ENCODE measurements around the gene POGLUT3. TPM values are rescaled to one million over a fixed set of nuclear protein-coding genes. Genes with fewer than 3 reads are reported as not detected.

Gene POGLUT3, protein sequence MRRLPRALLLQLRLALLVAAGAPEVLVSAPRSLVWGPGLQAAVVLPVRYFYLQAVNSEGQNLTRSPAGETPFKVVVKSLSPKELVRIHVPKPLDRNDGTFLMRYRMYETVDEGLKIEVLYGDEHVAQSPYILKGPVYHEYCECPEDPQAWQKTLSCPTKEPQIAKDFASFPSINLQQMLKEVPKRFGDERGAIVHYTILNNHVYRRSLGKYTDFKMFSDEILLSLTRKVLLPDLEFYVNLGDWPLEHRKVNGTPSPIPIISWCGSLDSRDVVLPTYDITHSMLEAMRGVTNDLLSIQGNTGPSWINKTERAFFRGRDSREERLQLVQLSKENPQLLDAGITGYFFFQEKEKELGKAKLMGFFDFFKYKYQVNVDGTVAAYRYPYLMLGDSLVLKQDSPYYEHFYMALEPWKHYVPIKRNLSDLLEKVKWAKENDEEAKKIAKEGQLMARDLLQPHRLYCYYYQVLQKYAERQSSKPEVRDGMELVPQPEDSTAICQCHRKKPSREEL
- total RNA-seq, result 10 to 100 TPM; 17.4 to 18.5 TPM

- H3K27me3 Mint-ChIP-seq, result no peaks in the 10 kb centered on the region
- DNase-seq, result peak; percentile 55
- peak within 1 kb of the TSS; percentile 100 for H3K27ac Mint-ChIP-seq
- no peaks in the 10 kb centered on the region for H3K9me3 Mint-ChIP-seq
- peaks cover 34% of the 10 kb centered on the region for H3K4me1 Mint-ChIP-seq
- H3K36me3 Mint-ChIP-seq (ENCODE audit: low read depth), result peaks cover 16% of the 10 kb centered on the region
- peak within 1 kb of the TSS; percentile 97 for H3K4me3 Mint-ChIP-seq
- ChIA-PET CTCF (interaction anchor here (1.7 kb wide), 1 partner anchor 8 kb away, joined by 3 read pairs; no protein-coding TSS in a partner anchor), POLR2A (interaction anchor here (0.6 kb wide), 1 partner anchor 18 kb away, joined by 3 read pairs; no protein-coding TSS in a partner anchor)
Observed at GRCh38 chr11:108498046-108498815, at the start of gene POGLUT3. Gene POGLUT3 (minus strand): TSS chr11:108498384. CDS start chr11:108498366, 18 bp downstream.

- Mint-ChIP-seq H3K27me3 (no peaks in the 10 kb centered on the region), H3K4me1 (no peaks in the 10 kb centered on the region), H3K36me3 (ENCODE audit: low read depth) (no peaks in the 10 kb centered on the region), H3K27ac (no peak overlapping the region), H3K4me3 (no peak overlapping the region), H3K9me3 (no peaks in the 10 kb centered on the region)
- DNase-seq, result no peak
- POLR2A ChIA-PET, result no interaction called here
- CTCF ChIA-PET, result interaction anchor here (0.6 to 1.3 kb wide), 3 partner anchors 11 to 33 kb away, joined by 3 to 4 read pairs (median 3); no protein-coding TSS in a partner anchor
Observed at GRCh38 chr11:108545909-108546501, 47.8 kb upstream of the POGLUT3 start.

- no peak overlapping the region for H3K27ac Mint-ChIP-seq
- POLR2A ChIA-PET, result no interaction called here
- H3K4me3 Mint-ChIP-seq, result no peak overlapping the region
- H3K4me1 Mint-ChIP-seq, result no peaks in the 10 kb centered on the region
- no peaks in the 10 kb centered on the region for H3K9me3 Mint-ChIP-seq
- H3K36me3 Mint-ChIP-seq (ENCODE audit: low read depth), result no peaks in the 10 kb centered on the region
- no peak for DNase-seq
- H3K27me3 Mint-ChIP-seq, result no peaks in the 10 kb centered on the region
- CTCF ChIA-PET, result interaction anchor here (0.6 kb wide), 1 partner anchor 142 kb away, joined by 3 read pairs; no protein-coding TSS in a partner anchor
Observed at GRCh38 chr11:108543316-108543964, 45.3 kb upstream of the POGLUT3 start.

- ChIA-PET POLR2A (no interaction called here), CTCF (no interaction called here)
- Mint-ChIP-seq H3K36me3 (ENCODE audit: low read depth) (no peaks in the 10 kb centered on the region), H3K4me1 (no peaks in the 10 kb centered on the region), H3K27ac (no peak overlapping the region), H3K4me3 (no peak overlapping the region), H3K9me3 (no peaks in the 10 kb centered on the region), H3K27me3 (no peaks in the 10 kb centered on the region)
- no peak for DNase-seq
Observed at GRCh38 chr11:108541531-108541930, 43.3 kb upstream of the POGLUT3 start.

- H3K27ac Mint-ChIP-seq, result no peak overlapping the region
- no peaks in the 10 kb centered on the region for H3K36me3 Mint-ChIP-seq (ENCODE audit: low read depth)
- no peaks in the 10 kb centered on the region for H3K27me3 Mint-ChIP-seq
- no peak overlapping the region for H3K4me3 Mint-ChIP-seq
- no peaks in the 10 kb centered on the region for H3K4me1 Mint-ChIP-seq
- ChIA-PET POLR2A (no interaction called here), CTCF (no interaction called here)
- DNase-seq, result no peak
- H3K9me3 Mint-ChIP-seq, result no peaks in the 10 kb centered on the region
Observed at GRCh38 chr11:108538502-108538901, 40.3 kb upstream of the POGLUT3 start.

GRCh38 chr11:108538022-108538424 lies 39.8 kb upstream of the POGLUT3 start:
- Mint-ChIP-seq H3K4me1 (no peaks in the 10 kb centered on the region), H3K36me3 (ENCODE audit: low read depth) (no peaks in the 10 kb centered on the region), H3K4me3 (no peak overlapping the region), H3K9me3 (no peaks in the 10 kb centered on the region), H3K27me3 (no peaks in the 10 kb centered on the region), H3K27ac (no peak overlapping the region)
- ChIA-PET POLR2A (interaction anchor here (0.7 kb wide), 1 partner anchor 34 kb away, joined by 3 read pairs; no protein-coding TSS in a partner anchor), CTCF (no interaction called here)
- no peak for DNase-seq

GRCh38 chr11:108536783-108537182 lies 38.6 kb upstream of the POGLUT3 start:
- H3K27me3 Mint-ChIP-seq, result no peaks in the 10 kb centered on the region
- no peak overlapping the region for H3K4me3 Mint-ChIP-seq
- DNase-seq, result no peak
- H3K27ac Mint-ChIP-seq, result no peak overlapping the region
- POLR2A ChIA-PET, result no interaction called here
- no peaks in the 10 kb centered on the region for H3K9me3 Mint-ChIP-seq
- CTCF ChIA-PET, result interaction anchor here (0.6 kb wide), 1 partner anchor 98 kb away, joined by 3 read pairs; no protein-coding TSS in a partner anchor
- H3K4me1 Mint-ChIP-seq, result no peaks in the 10 kb centered on the region
- no peaks in the 10 kb centered on the region for H3K36me3 Mint-ChIP-seq (ENCODE audit: low read depth)

GRCh38 chr11:108535384-108535955 lies 37.3 kb upstream of the POGLUT3 start:
- H3K4me3 Mint-ChIP-seq, result no peak overlapping the region
- no peaks in the 10 kb centered on the region for H3K9me3 Mint-ChIP-seq
- no peaks in the 10 kb centered on the region for H3K4me1 Mint-ChIP-seq
- ChIA-PET CTCF (interaction anchor here (0.9 kb wide), 2 partner anchors 11 to 65 kb away, joined by 3 to 5 read pairs; no protein-coding TSS in a partner anchor), POLR2A (no interaction called here)
- H3K27me3 Mint-ChIP-seq, result no peaks in the 10 kb centered on the region
- H3K27ac Mint-ChIP-seq, result no peak overlapping the region
- H3K36me3 Mint-ChIP-seq (ENCODE audit: low read depth), result no peaks in the 10 kb centered on the region
- DNase-seq, result no peak

DNA sequence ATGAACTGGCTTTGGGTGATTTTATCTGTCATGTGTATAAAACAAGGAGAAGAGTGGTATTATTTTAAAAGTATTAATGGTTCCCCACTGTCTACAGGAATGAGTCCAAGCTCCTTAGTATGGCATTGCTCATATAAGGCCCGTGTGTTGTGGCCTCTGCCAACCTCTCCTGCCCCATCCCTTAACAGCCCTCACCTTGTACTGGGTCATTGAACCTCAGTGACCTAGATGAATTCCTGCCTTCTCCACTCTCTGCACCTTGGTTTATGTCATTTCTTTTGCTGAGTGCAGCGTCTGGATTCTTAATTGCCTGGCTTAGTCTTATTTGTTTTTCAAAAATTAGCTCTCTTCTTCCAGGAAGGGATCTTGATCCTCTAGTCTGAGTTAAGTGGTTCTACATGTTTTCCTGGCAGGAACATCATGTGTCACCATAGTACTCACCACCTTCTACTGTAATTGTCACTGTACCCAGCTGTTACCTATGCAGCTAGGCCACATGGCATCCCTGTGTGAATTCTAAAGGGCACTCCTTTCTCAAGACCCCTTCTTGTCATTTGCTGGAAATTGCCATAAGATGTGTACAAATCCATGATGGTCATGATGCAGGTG lies 36.2 kb upstream of the POGLUT3 start:
- ChIA-PET CTCF (interaction anchor here (0.6 to 0.9 kb wide), 2 partner anchors 12 to 526 kb away, joined by 3 read pairs; partner anchors contain the start of gene CUL5), POLR2A (no interaction called here)
- no peak for DNase-seq
- H3K4me1 Mint-ChIP-seq, result no peaks in the 10 kb centered on the region
- no peaks in the 10 kb centered on the region for H3K36me3 Mint-ChIP-seq (ENCODE audit: low read depth)
- H3K27ac Mint-ChIP-seq, result no peak overlapping the region
- no peak overlapping the region for H3K4me3 Mint-ChIP-seq
- no peaks in the 10 kb centered on the region for H3K27me3 Mint-ChIP-seq
- no peaks in the 10 kb centered on the region for H3K9me3 Mint-ChIP-seq

DNA sequence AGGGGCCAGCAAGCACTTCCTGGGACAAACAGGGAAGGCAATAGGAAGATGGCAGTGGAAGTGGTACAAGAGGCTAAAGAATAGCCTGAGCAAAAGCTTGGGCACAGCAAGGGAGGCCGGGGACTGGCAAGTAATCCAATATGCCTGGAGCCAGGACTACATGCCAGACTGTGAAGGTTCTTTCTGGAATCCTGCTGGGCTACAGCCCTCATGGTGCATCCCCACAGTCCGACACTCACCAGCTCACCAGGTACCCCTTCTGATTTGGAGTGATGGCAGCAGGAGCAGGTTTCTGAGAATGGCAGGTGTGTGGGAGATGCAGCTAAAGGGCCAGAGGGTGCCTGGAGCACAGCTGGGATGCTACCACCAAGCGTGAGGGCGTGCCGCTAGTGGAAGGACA lies 32.2 kb upstream of the POGLUT3 start:
- Mint-ChIP-seq H3K36me3 (ENCODE audit: low read depth) (no peaks in the 10 kb centered on the region), H3K4me1 (no peaks in the 10 kb centered on the region), H3K4me3 (no peak overlapping the region), H3K27me3 (no peaks in the 10 kb centered on the region), H3K27ac (no peak overlapping the region), H3K9me3 (no peaks in the 10 kb centered on the region)
- POLR2A ChIA-PET, result no interaction called here
- CTCF ChIA-PET, result no interaction called here
- DNase-seq, result no peak

DNA sequence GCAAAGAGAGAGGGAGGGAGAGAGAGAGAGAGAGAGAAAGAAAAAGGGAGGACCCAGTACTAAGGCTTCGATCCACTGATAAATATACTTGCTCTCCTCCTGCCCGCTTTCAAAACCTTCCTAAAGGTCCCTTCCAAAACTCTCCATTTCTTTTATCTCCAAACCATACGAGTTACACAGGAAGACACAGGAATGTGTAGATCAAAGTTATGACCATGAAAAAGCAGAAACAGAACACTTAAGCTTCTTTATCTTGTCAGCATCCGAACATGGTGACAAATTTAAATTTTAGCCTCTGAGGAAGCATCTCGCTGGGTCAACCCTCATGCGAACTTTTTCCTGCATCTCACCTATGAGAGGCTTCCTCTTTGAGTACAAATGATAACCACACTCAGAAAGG lies 29.2 kb upstream of the POGLUT3 start:
- Mint-ChIP-seq H3K9me3 (no peaks in the 10 kb centered on the region), H3K27me3 (no peaks in the 10 kb centered on the region), H3K27ac (no peak overlapping the region), H3K36me3 (ENCODE audit: low read depth) (no peaks in the 10 kb centered on the region), H3K4me1 (no peaks in the 10 kb centered on the region), H3K4me3 (no peak overlapping the region)
- no peak for DNase-seq
- ChIA-PET POLR2A (no interaction called here), CTCF (interaction anchor here (1.5 kb wide), 1 partner anchor 19 kb away, joined by 4 read pairs; no protein-coding TSS in a partner anchor)

GRCh38 chr11:108525161-108525560 lies 27.0 kb upstream of the POGLUT3 start:
- no peaks in the 10 kb centered on the region for H3K36me3 Mint-ChIP-seq (ENCODE audit: low read depth)
- no peak overlapping the region for H3K27ac Mint-ChIP-seq
- no peaks in the 10 kb centered on the region for H3K9me3 Mint-ChIP-seq
- H3K4me1 Mint-ChIP-seq, result no peaks in the 10 kb centered on the region
- ChIA-PET POLR2A (no interaction called here), CTCF (interaction anchor here (0.8 to 1.1 kb wide), 2 partner anchors 28 to 135 kb away, joined by 3 read pairs; no protein-coding TSS in a partner anchor)
- DNase-seq, result no peak
- H3K27me3 Mint-ChIP-seq, result no peaks in the 10 kb centered on the region
- no peak overlapping the region for H3K4me3 Mint-ChIP-seq
